MCF 10A (cell line): ENCODE measurements around the gene GABRG3. TPM values are rescaled to one million over a fixed set of nuclear protein-coding genes. Genes with fewer than 3 reads are reported as not detected.

Experiments used
- BruUV-seq: library from RNA; stranded (reverse); fragments of 400-500 nt; replicated peaks from 2 replicates; lab custom pipeline; 2021; lab: Mats Ljungman, UMichigan
- CTCF ChIA-PET: fragments of 300-600 bp; sonication (Branson Sonifier 250); formaldehyde crosslinking; extraction: SDS; loops from one replicate; lab custom pipeline; 2021; ENCODE audit warnings: antibody characterized with exemption, inconsistent platforms; lab: Yijun Ruan, JAX
- POLR2A ChIA-PET: fragments of 300-600, 350-650 bp; sonication (Branson Sonifier 250); formaldehyde crosslinking; extraction: SDS; loops from one replicate; lab custom pipeline; 2020; ENCODE audit warnings: antibody characterized with exemption, inconsistent platforms; lab: Yijun Ruan, JAX
- DNase-seq: peaks from one replicate; pipeline ENCODE4 v3.0.0-alpha.2; 2018; ENCODE audit not compliant: unreplicated experiment
- H3K27ac Mint-ChIP-seq: one replicate; pipeline ENCODE4 v1.8.0; 2022; ENCODE audit warnings: mild to moderate bottlenecking, low read depth, mixed read lengths; ENCODE audit not compliant: unreplicated experiment
- H3K27me3 Mint-ChIP-seq: one replicate; pipeline ENCODE4 v1.8.0; 2022; ENCODE audit warnings: mixed read lengths; ENCODE audit not compliant: insufficient read depth, unreplicated experiment
- H3K36me3 Mint-ChIP-seq: one replicate; pipeline ENCODE4 v1.8.0; 2022; ENCODE audit warnings: mild to moderate bottlenecking, moderate library complexity, mixed read lengths; ENCODE audit not compliant: insufficient read depth, unreplicated experiment
- H3K4me1 Mint-ChIP-seq: one replicate; pipeline ENCODE4 v1.8.0; 2022; ENCODE audit warnings: mixed read lengths; ENCODE audit not compliant: insufficient read depth, unreplicated experiment
- H3K4me3 Mint-ChIP-seq: one replicate; pipeline ENCODE4 v1.8.0; 2022; ENCODE audit warnings: mild to moderate bottlenecking, moderate library complexity, mixed read lengths; ENCODE audit not compliant: unreplicated experiment
- H3K9me3 Mint-ChIP-seq: one replicate; pipeline ENCODE4 v1.8.0; 2022; ENCODE audit warnings: mixed read lengths; ENCODE audit not compliant: unreplicated experiment
- CTCF ChIP-seq: fragments of 200-600 bp; IDR thresholded peaks from one replicate; pipeline ENCODE4 v1.8.0; 2022; ENCODE audit warnings: antibody characterized with exemption, mild to moderate bottlenecking; ENCODE audit not compliant: unreplicated experiment
- intact Hi-C: fragments of 100-400 bp; cut with micrococcal nuclease; formaldehyde crosslinking; loops from 2 replicates; pipeline ENCODE4 v1.14.1; 2022
- total RNA-seq: library from RNA; stranded (reverse); gene quantifications from 2 replicates; pipeline ENCODE4 v1.2.3, GENCODE V29; 2022

GABRG3 gene
- total RNA-seq, 1 experiment from 2014 or later, result not detected

DNA sequence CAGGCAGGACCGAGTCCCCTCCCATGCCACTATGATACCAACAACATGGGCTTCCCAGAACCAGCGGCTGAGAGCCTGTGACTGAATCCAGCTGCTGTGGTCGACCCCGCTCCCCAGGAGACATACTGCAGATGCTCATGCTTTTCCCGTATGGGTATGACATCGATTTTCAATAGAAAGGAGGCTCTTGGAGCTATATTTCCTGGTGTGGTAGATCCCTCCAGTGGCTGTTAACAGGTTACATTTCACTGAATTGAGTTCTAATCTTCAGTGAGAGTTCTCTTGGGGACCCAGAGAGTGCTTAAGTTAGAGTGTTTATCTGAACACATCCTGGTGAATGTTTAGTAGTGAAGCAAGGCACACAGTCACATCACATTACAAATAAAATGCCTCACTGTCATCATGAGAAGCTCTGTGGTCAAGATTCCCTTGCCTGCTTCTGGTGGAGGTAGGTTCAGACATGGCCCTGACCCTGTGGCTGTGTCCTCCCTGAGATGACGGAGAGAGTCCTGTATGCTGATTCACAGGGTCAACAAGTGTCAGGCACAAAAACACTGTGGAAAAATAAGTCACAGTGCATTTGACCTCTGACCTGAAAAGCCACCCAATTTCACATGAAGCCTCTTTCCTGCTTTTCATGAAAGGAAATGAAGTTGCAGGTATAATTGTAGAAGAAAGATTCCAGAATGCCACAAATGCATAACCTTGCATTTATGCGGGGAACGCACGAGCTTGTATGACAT lies 110.9 kb downstream of the GABRG3 start:
- no peak overlapping the region for H3K4me3 Mint-ChIP-seq
- ChIA-PET POLR2A (no interaction called here), CTCF (no interaction called here)
- no peaks in the 10 kb centered on the region for H3K4me1 Mint-ChIP-seq
- BruUV-seq, result no TSS peak
- H3K27me3 Mint-ChIP-seq, result no peaks in the 10 kb centered on the region
- H3K27ac Mint-ChIP-seq, result no peak overlapping the region
- intact Hi-C loops, result no loop called here
- H3K36me3 Mint-ChIP-seq, result no peaks in the 10 kb centered on the region
- no peak for DNase-seq
- H3K9me3 Mint-ChIP-seq, result no peaks in the 10 kb centered on the region
- TF ChIP-seq CTCF, result no peak

- H3K4me1 Mint-ChIP-seq, result no peaks in the 10 kb centered on the region
- H3K4me3 Mint-ChIP-seq, result no peak overlapping the region
- DNase-seq, result no peak
- intact Hi-C loops, result no loop called here
- no TSS peak for BruUV-seq
- no peak overlapping the region for H3K27ac Mint-ChIP-seq
- CTCF ChIA-PET, result interaction anchor here (0.7 kb wide), 1 partner anchor 551 kb away, joined by 3 read pairs; no protein-coding TSS in a partner anchor
- H3K9me3 Mint-ChIP-seq, result no peaks in the 10 kb centered on the region
- H3K36me3 Mint-ChIP-seq, result no peaks in the 10 kb centered on the region
- POLR2A ChIA-PET, result no interaction called here
- no peaks in the 10 kb centered on the region for H3K27me3 Mint-ChIP-seq
- no peak for TF ChIP-seq CTCF
Observed at GRCh38 chr15:27082526-27082925, 111.5 kb downstream of the GABRG3 start.

DNA sequence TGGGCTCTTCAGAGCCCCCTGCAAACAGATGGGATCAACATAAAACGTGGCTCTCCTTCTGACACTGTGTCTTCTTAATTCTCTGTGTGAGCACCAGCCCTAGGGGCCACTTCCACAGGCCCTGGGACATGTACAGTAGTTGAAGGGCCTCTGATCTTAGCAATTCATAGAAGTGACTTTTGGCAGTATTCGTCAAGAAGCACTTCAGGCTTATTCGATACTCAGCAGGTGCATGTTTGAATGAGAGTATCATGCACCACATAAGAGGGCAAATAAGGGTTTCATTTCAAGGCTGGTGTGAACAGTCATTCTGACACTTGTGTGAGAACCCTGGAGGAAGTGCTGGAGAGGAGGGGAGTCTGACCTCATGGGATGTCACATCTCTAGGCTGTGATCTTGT lies 113.9 kb downstream of the GABRG3 start:
- Mint-ChIP-seq H3K27me3 (no peaks in the 10 kb centered on the region), H3K4me3 (no peak overlapping the region), H3K27ac (no peak overlapping the region), H3K4me1 (no peaks in the 10 kb centered on the region), H3K9me3 (peaks cover 8% of the 10 kb centered on the region), H3K36me3 (no peaks in the 10 kb centered on the region)
- intact Hi-C loops, result no loop called here
- CTCF ChIA-PET, result no interaction called here
- DNase-seq, result no peak
- no peak for TF ChIP-seq CTCF
- no TSS peak for BruUV-seq
- POLR2A ChIA-PET, result no interaction called here

GRCh38 chr15:27086149-27086548 lies 115.2 kb downstream of the GABRG3 start:
- Mint-ChIP-seq H3K4me1 (no peaks in the 10 kb centered on the region), H3K9me3 (peaks cover 11% of the 10 kb centered on the region), H3K4me3 (no peak overlapping the region), H3K27ac (no peak overlapping the region), H3K36me3 (no peaks in the 10 kb centered on the region), H3K27me3 (no peaks in the 10 kb centered on the region)
- ChIA-PET CTCF (interaction anchor here (0.7 kb wide), 1 partner anchor 198 kb away, joined by 3 read pairs; no protein-coding TSS in a partner anchor), POLR2A (no interaction called here)
- intact Hi-C loops, result no loop called here
- DNase-seq, result no peak
- no TSS peak for BruUV-seq
- no peak for TF ChIP-seq CTCF
